T follicular helper cell (primary cell): ENCODE measurements around the gene SSNA1.

Source experiments
- DNase-seq: peaks from one replicate; pipeline ENCODE4 v3.0.0-alpha.2; 2020; ENCODE audit warnings: low read depth

SSNA1 gene

DNA sequence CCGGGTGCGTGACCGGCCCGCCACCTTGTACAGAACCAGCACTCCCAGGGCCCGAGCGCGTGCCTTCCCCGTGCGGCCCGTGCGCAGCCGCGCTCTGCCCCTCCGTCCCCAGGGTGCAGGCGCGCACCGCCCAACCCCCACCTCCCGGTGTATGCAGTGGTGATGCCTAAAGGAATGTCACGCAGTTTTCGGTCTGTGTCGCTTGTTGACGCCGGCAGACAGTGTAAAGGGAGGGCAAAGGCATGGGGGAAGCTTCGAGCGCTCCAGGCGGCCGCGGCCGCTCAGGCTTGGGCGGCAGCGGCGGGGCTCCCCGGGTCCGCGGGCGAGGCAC, 19.9 kb upstream of the SSNA1 start:
- no peak for DNase-seq

DNA sequence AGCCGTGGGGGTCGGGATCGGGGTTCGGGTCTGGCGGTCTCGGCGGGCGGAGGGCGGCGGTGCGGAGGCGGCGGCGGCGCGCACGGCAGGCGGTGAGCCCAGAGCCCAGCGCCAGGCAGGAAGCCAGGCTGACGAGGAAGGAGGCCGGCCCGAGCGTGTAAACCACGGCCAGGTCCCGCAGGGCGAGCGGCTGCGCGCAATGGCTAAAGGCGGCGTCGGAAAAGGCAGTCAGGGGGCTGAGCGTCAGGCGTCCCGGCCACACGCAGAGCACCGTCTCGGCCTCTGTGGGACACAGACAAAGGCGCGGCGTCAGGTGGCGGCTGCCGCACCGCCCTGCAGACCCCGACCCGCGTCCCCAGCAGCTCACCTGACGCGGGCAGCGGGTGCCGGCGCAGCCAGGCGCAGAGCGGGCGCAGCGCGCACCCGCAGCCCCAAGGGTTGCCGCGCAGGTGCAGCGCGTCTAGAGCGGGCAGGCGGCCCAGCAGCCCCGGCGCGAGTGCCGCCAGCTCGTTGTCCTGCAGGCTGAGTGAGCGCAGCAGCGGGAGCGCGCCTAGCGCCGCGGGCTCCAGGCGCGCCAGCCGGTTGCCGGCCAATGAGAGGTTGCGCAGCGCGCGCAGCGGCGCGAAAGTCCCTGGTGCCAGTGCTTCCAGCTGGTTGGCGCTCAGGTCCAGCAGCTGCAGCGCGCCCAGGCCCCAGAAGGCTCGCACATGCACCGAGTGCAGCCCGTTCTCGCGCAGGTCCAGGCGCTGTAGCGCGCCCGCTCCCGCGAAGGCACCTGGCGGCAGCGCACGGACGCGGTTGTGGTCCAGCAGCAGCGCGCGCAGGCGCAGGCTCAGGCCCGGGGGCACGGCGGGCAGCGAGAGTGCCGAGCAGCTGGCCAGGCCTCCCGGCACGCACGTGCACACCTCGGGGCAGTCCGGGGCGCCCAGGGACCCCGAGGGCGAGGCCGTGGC, 19.3 kb upstream of the SSNA1 start:
- DNase-seq = no peak

DNA sequence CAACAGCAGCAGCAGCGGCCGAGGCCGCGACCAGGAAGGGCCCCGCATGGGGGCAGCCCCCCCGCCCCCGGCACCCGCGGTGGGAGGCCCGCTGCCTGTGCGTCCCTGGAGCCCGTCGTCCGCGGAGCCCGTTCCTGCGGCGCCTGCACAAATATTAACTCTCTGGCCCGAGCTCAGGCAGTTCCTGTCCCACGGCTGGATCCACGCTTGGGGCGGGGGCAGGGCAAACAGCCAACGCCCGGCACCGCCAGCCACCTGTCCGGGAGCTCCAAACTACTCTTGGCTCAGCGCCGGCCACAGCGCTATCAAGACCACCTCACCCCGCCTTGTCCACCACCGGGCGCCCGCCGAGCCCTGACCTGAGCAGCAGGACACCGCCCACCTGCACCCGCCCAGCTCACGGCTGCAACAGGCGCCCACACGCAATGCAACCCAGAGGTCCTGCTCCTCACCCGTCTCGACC, 18.5 kb upstream of the SSNA1 start, which contains the start of gene LRRC26:
Gene LRRC26, minus strand, starts transcription at position 156 of the 463 bp plus-strand sequence. Its CDS starts 108 bp downstream, at position 48.
- no peak for DNase-seq

GRCh38 chr9:137170486-137171148, 17.9 kb upstream of the SSNA1 start:
- no peak for DNase-seq

GRCh38 chr9:137171149-137171900, 17.2 kb upstream of the SSNA1 start:
- DNase-seq = no peak

DNA sequence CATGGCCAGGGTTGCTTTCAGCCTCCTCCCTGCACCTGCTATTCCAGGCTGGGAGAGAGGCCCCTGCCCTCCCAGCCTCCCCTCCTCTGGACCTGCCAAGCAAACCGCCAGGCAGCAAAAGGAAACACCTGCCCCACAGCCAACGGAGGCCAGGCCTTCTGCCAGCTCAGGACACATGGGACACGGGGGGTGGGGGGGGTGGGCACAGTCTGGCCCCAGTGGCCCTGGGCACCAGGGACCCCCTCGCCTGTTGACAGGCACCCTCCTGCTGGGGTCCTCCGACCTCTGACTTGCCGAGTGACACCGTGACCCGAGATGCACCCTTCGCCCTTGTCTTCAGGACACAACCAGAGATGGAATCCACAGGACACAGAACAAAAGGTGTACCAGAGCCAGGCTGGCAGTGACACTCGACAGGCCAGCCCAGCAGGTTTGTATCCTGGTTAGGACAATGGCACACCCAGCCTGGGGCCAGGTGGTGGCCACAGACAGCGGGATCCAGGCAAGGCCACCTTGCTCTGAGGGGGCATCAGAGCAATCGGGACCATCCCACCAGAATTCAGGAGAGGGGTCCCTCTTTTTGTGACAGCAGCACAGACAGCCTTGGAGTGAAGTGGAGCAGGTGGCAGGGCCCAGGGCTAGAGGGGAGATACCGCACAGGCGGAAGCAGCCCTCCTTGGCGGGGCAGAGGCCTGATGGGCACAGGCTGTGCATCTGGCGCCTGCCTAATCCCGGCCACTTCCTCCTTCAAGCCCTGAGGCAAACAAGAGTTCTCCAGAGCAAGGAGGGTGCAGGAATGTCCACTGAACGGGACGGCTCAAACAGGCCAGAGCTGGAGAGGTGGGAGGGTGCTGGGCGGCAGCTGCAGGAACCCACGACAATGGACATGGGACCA, 15.3 kb upstream of the SSNA1 start:
- no peak for DNase-seq

DNA sequence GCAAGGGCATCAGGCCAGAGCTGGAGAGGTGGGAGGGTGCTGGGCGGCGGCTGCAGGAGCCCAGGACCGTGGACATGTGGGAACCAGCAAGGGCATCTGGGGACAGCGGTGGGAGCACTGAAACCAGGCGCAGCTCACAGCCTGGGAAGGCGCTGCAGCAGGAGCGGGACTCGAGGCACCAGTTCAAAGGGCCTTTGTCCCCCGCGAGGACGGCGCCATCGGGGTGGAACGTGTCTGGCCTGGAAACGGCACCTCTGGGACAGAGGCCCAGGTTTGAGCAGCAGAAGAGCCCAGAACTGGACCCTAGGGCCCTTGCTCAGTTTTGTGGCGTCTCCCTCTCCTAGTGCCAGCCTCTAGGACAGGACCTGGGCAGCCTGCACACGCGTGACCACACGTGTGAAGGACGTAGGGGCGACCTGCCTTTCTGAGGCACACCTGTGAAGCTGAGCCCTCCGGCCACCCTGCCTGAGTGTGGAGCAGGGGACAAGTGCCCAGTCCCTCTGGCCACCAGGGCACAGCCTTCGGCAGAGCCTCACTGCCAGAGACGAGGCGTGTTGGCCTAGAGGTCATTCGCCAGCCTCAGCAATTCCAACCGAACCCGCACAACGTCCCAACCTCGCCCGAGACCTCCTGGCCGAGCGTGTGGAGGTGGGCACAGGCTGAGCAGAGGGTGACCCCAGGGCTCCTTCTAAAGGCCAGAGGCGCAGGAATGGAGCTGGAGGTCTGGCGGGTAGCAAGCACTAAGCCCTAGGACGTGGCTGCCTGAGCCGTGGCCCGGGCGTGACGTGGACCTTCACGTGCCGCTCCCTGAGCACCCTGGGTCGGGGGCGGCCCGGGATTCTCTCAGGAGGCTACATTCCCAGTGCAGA, 14.4 kb upstream of the SSNA1 start:
- DNase-seq = no peak

- DNase-seq = no peak
These were observed 13.7 kb upstream of the SSNA1 start for GRCh38 chr9:137174722-137175293.

DNA sequence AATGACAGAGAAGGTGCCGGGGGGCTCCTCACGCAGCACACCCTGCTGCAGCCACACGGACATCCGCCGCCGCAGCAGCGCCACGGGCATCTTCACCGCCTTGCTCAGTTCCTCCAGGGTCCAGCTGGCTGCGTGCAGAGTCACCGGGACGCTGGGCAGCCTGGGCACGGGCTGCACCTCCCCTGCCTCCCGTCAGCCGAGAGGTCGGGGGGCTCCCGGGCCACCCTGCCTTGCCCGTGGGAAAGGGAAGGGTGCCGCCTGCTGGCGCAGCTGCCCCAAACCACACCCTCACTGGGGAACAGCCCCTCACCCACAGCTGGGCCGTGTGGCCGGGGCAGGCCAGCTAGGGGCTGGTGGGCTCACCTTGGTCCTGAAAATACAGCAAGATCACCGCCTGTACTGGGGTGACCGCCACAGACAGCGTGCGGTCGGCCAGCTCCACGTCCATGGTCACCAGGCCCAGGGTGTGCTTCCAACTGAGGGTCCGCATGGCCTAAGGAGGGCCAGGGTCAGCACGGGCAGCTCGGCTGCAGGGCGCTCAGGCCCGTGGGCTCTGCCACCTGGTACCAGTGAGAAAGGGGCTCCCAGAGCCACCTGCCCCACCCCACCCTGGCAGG, 13.0 kb upstream of the SSNA1 start:
- DNase-seq = no peak

DNA sequence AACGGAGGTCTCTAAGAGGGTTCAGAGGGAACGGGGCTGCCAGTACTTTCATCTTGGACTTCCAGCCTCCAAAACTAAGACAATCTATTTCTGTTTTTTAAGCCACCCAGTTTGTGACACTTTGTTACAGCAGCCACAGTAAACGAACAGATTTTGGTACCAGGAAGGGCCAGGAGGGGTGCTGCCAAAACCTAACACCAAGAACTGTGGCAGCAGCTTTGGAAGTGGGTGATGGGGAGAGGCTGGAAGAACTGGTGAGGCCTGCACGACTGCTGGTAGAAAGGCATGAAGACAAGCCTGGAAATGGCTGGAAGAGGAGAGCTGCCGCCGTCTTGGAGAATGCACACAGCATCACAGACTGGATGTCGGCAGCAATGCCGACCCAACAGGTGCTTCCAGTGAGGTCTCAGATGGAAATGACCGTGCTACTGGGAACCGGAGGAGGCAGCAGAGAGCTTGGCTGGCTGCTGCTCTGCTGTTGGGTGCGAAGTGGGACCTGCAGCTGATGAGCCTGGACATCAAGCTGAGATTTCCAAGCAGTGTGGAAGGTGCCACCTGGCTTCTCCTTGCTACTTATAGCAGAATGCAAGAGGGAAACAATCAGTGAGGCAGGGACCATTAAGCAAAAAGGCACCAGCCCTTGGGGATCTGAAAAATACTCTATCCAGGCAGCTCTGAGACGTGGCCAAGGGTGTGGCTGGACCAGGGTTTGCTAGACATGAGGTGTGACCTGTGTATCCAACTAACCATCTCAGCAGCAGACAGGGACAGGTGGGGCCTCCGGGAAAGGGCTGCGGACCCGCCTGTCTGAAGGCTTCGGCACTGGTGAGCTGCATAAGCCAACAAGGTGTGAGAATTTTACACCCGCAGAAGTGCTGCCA, 11.9 kb upstream of the SSNA1 start:
- no peak for DNase-seq

GRCh38 chr9:137178201-137178938, 10.1 kb upstream of the SSNA1 start:
- DNase-seq = no peak

DNA sequence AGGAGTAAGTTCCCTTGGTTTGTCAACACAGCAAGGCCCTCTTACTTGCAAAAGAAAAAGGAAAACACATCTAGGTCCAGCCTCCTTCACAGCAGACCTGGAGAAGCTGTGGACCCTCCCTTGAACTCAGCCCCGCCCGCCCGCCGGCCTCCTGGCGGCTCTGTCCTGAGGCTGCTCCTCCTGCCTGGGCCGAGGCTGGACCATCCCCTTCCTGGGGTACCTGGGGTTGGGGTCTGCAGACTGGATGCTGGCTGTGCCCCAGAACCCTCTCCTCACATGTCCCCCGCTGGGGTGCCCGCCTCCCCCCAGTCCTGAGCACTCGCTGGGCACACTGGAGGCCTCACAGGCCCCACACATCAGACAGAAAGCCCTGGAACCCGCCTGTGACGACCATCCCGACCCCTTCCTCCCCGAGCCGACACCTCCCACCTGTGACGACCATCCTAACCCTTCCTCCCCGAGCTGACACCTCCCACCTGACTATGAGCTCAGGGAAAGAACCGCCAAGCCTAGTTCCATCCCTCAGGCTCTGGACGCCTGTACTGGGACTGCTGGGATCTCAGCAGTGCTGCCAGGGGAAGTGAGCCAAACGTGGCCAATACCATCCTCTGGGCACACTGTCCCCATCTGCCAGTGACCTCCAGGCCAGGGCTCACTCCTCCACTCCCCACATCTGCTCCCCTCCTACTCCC, 9.4 kb upstream of the SSNA1 start:
- no peak for DNase-seq

- no peak for DNase-seq
These were observed 8.7 kb upstream of the SSNA1 start for GRCh38 chr9:137179761-137180160.

DNA sequence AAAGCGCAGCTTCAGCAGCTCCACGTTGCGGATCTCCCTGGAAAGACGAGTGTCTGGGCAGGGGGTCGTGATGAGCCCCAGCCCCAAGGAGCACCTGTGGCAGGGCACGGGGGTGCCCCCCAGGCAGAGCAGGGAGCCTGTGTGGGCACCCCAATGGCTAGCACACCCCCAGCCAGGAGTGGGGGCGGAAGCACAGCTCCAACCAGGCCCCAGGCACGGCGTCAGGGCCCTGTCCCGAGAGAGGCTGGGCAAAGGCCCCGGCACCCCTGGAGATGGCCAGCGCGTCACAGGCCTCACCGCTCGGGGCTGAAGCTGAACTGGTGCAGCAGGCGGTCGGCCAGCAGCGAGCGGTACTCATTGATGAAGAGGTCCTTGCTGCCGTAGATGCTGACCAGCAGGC, 8.0 kb upstream of the SSNA1 start:
- DNase-seq = no peak

DNA sequence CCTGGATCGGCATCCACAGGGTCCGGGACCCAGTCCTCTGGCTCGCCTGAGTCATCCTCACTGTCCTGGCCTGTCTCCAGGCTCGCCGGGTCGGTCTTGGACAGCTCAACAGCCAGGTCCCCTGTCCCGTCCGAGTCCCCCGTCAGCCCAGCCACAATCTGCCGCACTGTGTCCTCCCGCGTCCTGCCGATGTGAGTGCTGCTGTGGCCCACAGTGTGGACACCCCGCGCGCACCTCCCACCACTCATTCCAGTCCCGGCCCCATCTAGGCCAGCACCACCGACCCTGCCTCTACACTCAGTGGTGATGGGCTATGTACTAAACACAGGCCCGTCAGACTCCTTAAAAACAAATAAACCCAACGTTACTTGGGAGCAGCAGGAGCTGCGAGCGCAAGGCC, 6.8 kb upstream of the SSNA1 start:
- no peak for DNase-seq

GRCh38 chr9:137182836-137183235, 5.6 kb upstream of the SSNA1 start:
- DNase-seq = no peak

DNA sequence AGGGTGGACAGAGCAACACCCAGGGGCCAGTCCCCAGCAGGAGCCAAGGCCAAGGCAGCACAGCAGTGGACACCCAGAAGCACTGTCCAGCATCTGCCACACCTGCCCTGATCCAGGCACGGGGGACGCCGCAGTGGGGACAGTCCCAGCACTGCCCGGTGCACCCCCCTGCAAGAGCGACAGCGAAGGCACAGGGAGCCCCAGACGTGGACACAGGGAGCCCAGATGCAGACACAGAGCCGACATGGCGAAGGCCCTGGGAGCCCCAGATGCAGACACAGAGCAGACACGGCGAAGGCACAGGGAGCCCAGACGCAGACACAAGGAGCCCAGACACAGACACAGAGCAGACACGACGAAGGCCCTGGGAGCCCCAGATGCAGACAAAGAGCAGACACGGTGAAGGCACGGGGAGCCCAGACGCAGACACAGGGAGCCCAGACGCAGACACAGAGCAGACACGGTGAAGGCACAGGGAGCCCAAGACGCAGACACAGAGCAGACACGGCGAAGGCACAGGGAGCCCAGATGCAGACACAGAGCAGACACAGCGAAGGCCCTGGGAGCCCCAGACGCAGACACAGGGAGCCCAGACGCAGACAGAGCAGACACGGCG, 4.4 kb upstream of the SSNA1 start:
- no peak for DNase-seq
